Mucosa of rectum (tissue), 2 donors: ENCODE results near the gene ZBTB24.

Experiments
- H3K27ac ChIP-seq, 2 donors: one replicate each; pipeline ENCODE4 v1.7.0; 2013; ENCODE audit warnings: inconsistent platforms in 2 of 2, low read depth in 2 of 2, low read length in 2 of 2
- H3K27me3 ChIP-seq, 2 donors: one replicate each; pipeline ENCODE4 v1.7.0; 2013; ENCODE audit warnings: low read length in 2 of 2; ENCODE audit not compliant: control insufficient read depth in 2 of 2, insufficient read depth in 2 of 2
- H3K36me3 ChIP-seq, 2 donors: one replicate each; pipeline ENCODE4 v1.7.0; 2013; ENCODE audit warnings: low read length in 2 of 2; ENCODE audit not compliant: control insufficient read depth in 2 of 2, insufficient read depth in 2 of 2
- H3K4me1 ChIP-seq, 2 donors: one replicate each; pipeline ENCODE4 v1.7.0; 2013; ENCODE audit warnings: low read length in 2 of 2, mild to moderate bottlenecking in 1 of 2; ENCODE audit not compliant: control insufficient read depth in 2 of 2, insufficient read depth in 2 of 2
- H3K4me3 ChIP-seq, 2 donors: one replicate each; pipeline ENCODE4 v1.7.0; 2013; ENCODE audit warnings: low read length in 2 of 2
- H3K9ac ChIP-seq, 2 donors: one replicate each; pipeline ENCODE4 v1.7.0; 2013; ENCODE audit warnings: low read length in 2 of 2, low read depth in 1 of 2, mild to moderate bottlenecking in 1 of 2
- H3K9me3 ChIP-seq, 2 donors: one replicate each; pipeline ENCODE4 v1.7.0; 2013; ENCODE audit warnings: low read length in 2 of 2; ENCODE audit not compliant: control insufficient read depth in 2 of 2
- donor health status: healthy.
- donor health status: Normal muscosa, but diverticular disease.

Gene ZBTB24

DNA sequence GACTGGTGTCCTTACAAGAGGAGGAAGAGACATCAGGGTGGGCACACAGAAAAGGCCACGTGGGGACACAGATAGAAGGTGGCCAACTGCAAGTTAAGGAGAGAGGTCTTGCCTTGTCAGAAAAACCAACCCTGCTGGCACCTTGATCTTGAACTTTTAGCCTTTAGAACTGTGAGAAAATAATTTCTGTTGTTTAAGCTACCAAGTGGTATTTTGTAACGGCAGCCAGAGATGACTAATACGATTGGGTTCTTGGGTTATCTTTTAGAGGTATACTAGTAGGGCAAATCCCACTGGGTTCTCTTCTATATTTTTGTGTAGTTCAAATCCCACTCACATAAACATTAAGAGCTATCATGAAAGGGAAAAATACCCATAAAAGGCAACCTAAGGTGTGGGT is 31.9 kb upstream of the ZBTB24 start:
- no peaks in the 10 kb centered on the region for H3K27me3 ChIP-seq
- no peak overlapping the region for H3K4me3 ChIP-seq
- no peak overlapping the region for H3K9ac ChIP-seq
- no peaks in the 10 kb centered on the region for H3K4me1 ChIP-seq
- no peaks in the 10 kb centered on the region for H3K9me3 ChIP-seq
- H3K36me3 ChIP-seq = no peaks in the 10 kb centered on the region
- H3K27ac ChIP-seq = no peak overlapping the region

DNA sequence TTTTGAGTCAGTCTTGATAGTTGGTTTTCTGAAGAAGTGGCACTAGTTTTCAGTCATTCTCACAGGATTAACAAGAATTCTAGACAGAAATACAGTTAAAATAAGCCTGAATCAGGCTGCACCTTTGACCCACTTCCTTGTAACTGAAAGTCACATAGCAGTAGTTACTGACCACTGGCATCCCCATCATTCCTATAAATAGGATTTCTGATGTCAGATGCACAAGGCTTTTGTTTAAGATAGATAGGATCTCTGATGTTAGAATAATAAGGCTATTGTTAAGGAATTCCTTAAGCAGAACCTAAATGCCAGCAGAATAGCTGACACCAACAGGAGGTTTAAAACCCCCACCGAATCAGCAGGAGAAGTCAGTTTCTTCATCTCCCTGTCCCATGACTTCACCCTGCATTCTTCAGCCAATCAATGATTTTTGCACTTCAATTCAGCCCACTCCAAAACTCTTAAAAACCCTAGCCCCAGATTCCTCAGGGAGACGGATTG is 30.6 kb upstream of the ZBTB24 start:
- H3K4me3 ChIP-seq = no peak overlapping the region
- no peaks in the 10 kb centered on the region for H3K4me1 ChIP-seq
- no peaks in the 10 kb centered on the region for H3K27me3 ChIP-seq
- H3K9ac ChIP-seq = no peak overlapping the region
- H3K36me3 ChIP-seq = no peaks in the 10 kb centered on the region
- no peaks in the 10 kb centered on the region for H3K9me3 ChIP-seq
- no peak overlapping the region for H3K27ac ChIP-seq

DNA sequence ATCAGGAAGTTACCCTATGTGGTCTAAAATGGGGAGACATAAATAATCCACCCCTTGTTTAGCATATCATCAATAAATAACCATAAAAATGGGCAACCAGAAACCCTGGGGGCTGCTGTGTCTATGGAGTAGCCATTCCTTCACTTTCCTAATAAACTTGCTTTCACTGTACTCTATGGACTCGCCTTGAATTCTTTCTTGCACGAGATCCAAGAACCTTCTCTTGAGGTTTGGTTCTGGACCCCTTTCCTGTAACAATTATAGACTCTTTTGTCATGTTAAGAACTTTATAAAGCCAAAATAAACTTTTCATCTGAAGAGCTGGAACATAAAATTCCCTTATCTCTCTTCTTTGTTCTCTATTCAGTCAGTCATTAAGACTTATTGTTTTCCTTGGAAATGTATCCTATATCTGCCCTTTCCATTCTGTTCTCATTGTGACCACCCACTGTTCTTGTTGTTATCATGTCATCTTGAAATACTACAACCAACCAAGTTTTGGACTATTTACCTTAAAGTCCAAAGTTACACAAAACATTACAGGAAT is 29.3 kb upstream of the ZBTB24 start:
- Histone ChIP-seq H3K9me3 (no peaks in the 10 kb centered on the region), H3K4me3 (no peak overlapping the region), H3K4me1 (no peaks in the 10 kb centered on the region), H3K36me3 (no peaks in the 10 kb centered on the region), H3K9ac (no peak overlapping the region), H3K27ac (no peak overlapping the region), H3K27me3 (no peaks in the 10 kb centered on the region)

DNA sequence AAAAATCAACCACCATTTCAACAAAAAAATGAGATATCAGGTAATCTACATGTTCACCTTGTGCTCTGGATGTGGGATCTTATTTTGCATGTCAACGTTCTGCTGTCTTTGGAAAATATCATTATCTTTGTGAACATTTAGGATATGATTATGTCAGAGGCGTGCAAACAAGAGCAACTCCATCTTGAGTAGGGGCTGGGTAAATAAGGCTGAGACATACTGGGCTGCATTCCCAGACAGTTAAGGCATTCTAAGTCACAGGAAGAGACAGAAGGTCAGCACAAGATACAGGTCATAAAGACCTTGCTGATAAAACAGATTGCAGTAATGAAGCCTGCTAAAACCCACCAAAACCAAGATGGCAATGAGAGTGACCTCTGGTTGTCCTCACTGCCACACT is 28.8 kb upstream of the ZBTB24 start:
- H3K9me3 ChIP-seq = no peaks in the 10 kb centered on the region
- no peaks in the 10 kb centered on the region for H3K36me3 ChIP-seq
- no peak overlapping the region for H3K9ac ChIP-seq
- H3K27me3 ChIP-seq = no peaks in the 10 kb centered on the region
- H3K4me1 ChIP-seq = no peaks in the 10 kb centered on the region
- no peak overlapping the region for H3K4me3 ChIP-seq
- H3K27ac ChIP-seq = no peak overlapping the region

DNA sequence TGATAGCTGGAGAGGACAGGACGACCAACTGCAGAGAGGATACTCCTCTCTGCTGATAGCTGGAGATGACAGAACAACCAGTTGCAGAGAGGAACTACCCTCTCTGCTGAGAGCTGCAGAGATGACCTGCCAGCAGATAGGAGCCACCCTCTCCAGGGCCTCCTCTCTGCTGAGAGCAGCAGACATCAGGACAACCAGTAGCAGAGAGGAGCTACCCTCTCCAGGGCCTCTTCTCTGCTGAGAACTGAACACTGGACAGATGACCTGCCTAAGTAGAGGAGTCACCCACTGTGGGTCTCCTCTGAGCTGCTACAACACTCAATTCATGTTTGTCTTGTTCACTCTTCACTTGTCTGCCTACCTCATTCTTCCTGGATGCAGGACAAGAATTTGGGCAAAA is 27.3 kb upstream of the ZBTB24 start:
- H3K27ac ChIP-seq = no peak overlapping the region
- no peaks in the 10 kb centered on the region for H3K36me3 ChIP-seq
- no peaks in the 10 kb centered on the region for H3K9me3 ChIP-seq
- no peak overlapping the region for H3K9ac ChIP-seq
- no peak overlapping the region for H3K4me3 ChIP-seq
- H3K27me3 ChIP-seq = no peaks in the 10 kb centered on the region
- H3K4me1 ChIP-seq = no peaks in the 10 kb centered on the region

DNA sequence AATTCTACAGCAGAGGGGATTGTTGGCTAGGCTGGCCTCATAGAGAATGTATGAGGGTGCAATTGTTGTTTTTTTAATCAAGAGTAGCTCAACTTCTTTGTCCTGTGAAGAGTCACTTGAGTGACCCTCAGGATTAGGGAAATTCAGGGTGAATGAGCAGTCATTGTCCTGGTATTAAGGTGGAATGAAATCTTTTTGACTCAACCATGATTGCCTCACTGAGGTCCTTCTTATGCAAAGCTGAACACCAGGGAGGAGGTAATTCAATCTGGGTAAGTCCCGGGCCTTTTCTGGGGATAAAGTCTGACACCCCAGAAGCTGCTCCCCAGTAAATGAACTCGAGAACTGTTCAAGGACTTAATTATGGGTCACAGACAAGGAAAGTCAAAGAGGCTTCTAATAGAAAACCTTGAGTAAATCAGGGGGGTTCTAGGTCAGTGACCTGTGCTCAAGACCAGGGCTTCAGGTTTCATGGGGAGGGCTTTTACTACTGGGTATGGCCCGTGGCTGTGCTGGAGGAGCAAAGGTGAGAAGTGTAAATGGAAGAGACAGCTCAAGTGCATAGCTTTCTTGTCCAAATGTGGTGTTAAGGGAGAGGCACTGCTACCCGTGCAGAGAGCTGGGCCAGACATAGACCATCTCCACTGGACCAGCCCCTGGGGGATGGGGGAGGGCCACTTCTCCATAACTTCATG is 25.3 kb upstream of the ZBTB24 start:
- H3K27ac ChIP-seq = no peak overlapping the region
- H3K4me1 ChIP-seq = no peaks in the 10 kb centered on the region
- no peaks in the 10 kb centered on the region for H3K27me3 ChIP-seq
- H3K9me3 ChIP-seq = no peaks in the 10 kb centered on the region
- H3K36me3 ChIP-seq = no peaks in the 10 kb centered on the region
- no peak overlapping the region for H3K4me3 ChIP-seq
- H3K9ac ChIP-seq = no peak overlapping the region

DNA sequence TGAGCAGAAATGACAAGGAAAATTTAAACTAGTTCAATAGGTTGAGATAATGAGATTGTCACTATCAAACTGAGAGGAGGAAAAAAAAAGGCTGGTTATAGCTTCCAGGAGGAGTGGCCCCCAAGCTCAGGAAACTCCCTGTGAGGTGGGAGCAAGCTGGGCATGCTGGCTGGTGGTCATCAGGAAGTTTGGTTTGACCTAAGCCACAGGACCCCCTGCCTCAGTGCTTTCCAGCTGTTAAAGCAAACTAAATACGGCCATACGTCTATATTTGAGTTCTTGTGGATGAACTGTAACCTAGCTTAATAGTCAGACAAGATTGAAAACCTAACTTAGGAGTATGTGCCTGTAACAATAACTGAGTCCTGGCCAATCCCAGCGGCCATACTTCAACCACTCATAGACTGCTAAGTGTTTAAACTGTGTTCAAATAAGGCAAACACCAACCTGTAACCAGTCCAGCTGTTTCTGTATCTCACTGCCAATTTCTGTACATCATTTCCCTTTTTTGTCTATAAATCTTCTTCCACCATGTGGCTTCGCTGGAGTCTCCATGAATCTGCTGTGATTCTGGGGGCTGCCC is 24.6 kb upstream of the ZBTB24 start:
- Histone ChIP-seq H3K9ac (no peak overlapping the region), H3K27me3 (no peaks in the 10 kb centered on the region), H3K4me1 (no peaks in the 10 kb centered on the region), H3K9me3 (no peaks in the 10 kb centered on the region), H3K4me3 (no peak overlapping the region), H3K36me3 (no peaks in the 10 kb centered on the region), H3K27ac (no peak overlapping the region)

DNA sequence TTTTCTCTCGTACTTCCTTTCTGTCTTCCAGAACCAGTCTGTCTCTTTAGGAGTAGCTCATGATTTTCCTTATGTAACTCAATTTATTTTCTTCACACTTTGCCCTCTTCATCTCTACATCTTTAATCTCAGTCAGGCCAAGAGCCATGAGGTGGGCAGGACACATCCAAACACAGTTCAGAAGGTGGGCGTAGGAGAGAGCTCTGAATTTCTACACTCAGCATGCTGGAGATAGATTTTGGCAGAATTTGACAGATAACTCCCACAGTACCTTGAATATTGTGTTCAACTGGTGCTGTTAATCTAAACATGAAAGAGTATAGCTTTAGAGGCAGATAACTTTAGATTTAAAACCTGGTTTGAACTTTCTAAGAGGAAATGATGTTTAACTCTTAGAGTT is 23.8 kb upstream of the ZBTB24 start:
- Histone ChIP-seq H3K9ac (no peak overlapping the region), H3K4me1 (no peaks in the 10 kb centered on the region), H3K36me3 (no peaks in the 10 kb centered on the region), H3K27ac (no peak overlapping the region), H3K27me3 (no peaks in the 10 kb centered on the region), H3K4me3 (no peak overlapping the region), H3K9me3 (no peaks in the 10 kb centered on the region)

DNA sequence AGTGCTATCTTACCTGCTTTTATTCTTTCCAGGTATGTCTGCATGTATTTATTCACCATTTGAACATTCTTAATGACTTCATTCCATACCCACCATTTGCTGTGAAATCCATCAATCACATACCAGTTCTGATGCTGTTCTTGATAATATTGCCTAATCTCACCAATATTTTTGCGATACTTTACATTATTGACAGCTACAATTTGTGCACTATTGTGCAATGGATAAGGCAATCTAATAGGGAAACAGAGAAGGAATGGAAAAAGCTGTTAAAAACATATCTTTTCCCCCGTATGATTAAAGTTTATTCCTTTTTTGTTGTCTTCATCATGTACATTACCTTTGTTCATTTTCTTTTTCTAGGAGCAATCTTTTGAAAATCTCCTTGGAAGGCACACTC is 23.3 kb upstream of the ZBTB24 start:
- Histone ChIP-seq H3K9me3 (no peaks in the 10 kb centered on the region), H3K9ac (no peak overlapping the region), H3K4me1 (no peaks in the 10 kb centered on the region), H3K27ac (no peak overlapping the region), H3K4me3 (no peak overlapping the region), H3K27me3 (no peaks in the 10 kb centered on the region), H3K36me3 (no peaks in the 10 kb centered on the region)

DNA sequence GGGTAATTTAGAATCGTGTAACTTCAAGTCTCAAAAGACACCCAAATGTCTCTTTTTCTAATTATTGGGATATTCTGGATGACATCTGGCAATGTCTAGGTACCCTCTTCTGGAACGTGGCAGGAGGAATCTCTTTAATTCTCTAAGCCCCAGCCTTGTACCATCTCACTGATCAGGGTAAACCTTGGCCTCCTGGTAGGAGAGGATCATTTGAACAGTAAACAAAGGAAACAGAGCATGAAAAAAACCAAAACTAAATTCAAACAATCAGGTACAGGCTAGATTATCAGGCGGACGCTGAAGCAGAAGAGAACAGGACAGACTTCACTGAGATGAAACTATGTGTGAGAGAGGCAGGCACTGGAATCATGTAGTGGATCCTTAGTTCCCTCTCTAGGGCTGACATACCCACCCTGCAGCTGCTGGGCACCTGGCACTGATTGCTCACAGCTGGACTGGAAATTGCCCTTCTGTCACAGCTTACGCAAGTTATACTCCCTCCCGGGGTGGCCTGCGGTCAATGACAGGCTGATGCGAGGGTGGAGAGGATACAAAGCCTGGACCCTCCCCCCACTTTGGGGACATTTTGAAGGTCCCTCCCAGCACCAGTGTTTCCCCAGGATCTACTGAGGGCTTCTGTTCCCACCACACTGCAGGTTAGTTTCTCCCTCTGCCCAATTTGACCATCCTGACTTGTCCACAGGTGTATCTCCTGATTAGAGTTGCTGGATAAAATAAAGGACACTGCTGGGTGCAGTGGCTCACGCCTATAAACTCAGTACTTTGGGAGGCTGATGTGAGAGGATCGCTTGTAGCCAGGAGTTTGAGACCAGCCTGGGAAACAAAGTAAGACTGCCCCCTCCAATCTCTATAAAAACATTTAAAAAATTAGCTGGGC is 20.6 kb upstream of the ZBTB24 start:
- no peak overlapping the region for H3K9ac ChIP-seq
- H3K36me3 ChIP-seq = no peaks in the 10 kb centered on the region
- H3K9me3 ChIP-seq = no peaks in the 10 kb centered on the region
- H3K4me1 ChIP-seq = no peaks in the 10 kb centered on the region
- no peaks in the 10 kb centered on the region for H3K27me3 ChIP-seq
- H3K4me3 ChIP-seq = no peak overlapping the region
- no peak overlapping the region for H3K27ac ChIP-seq
